DMS53 (cell line): Measurements from ENCODE around the gene POU2AF3.
"Not testable (repeated sequence)": the region's sequence is repeated elsewhere in the genome, so short reads cannot be mapped to it uniquely, and the experiment has no call there.

Source experiments
- DNase-seq: peaks from one replicate; lab custom pipeline; 2025; lab: John Stamatoyannopoulos, UW

POU2AF3 gene

GRCh38 chr11:111298413-111299100 lies at the start of gene POU2AF3:
Gene POU2AF3, plus strand, starts transcription at chr11:111298546. Its CDS starts 36 bp downstream, at chr11:111298582.
- no peak for DNase-seq

- no peak for DNase-seq
Measured at GRCh38 chr11:111250936-111251335, 47.4 kb upstream of the POU2AF3 start.

GRCh38 chr11:111253131-111253530 lies 45.2 kb upstream of the POU2AF3 start:
- DNase-seq, result no peak

- no peak for DNase-seq
Measured at GRCh38 chr11:111253630-111254029, 44.7 kb upstream of the POU2AF3 start.

GRCh38 chr11:111258046-111258445 lies 40.3 kb upstream of the POU2AF3 start:
- DNase-seq, result no peak

GRCh38 chr11:111259896-111260295 lies 38.5 kb upstream of the POU2AF3 start:
- DNase-seq, result no peak

- DNase-seq, result no peak
Measured at GRCh38 chr11:111260811-111261210, 37.5 kb upstream of the POU2AF3 start.

GRCh38 chr11:111264646-111265045 lies 33.7 kb upstream of the POU2AF3 start:
- DNase-seq, result no peak

GRCh38 chr11:111265421-111265820 lies 32.9 kb upstream of the POU2AF3 start:
- DNase-seq, result no peak

- not testable (repeated sequence) for DNase-seq
Measured at GRCh38 chr11:111268303-111268702, 30.0 kb upstream of the POU2AF3 start.

GRCh38 chr11:111269146-111269868 lies 29.0 kb upstream of the POU2AF3 start:
- no peak for DNase-seq

- no peak for DNase-seq
Measured at GRCh38 chr11:111272420-111272819, 25.9 kb upstream of the POU2AF3 start.

- DNase-seq, result no peak
Measured at GRCh38 chr11:111282562-111283075, 15.7 kb upstream of the POU2AF3 start.

- peak; percentile 92 for DNase-seq
Measured at GRCh38 chr11:111283945-111284481, 14.3 kb upstream of the POU2AF3 start.

- peak; percentile 86 for DNase-seq
Measured at GRCh38 chr11:111285189-111286091, 12.9 kb upstream of the POU2AF3 start.

- no peak for DNase-seq
Measured at GRCh38 chr11:111291764-111292163, 6.6 kb upstream of the POU2AF3 start.

GRCh38 chr11:111292408-111292807 lies 5.9 kb upstream of the POU2AF3 start:
- DNase-seq, result not testable (repeated sequence)

GRCh38 chr11:111296196-111296595 lies 2.1 kb upstream of the POU2AF3 start:
- DNase-seq, result no peak

- DNase-seq, result no peak
Measured at GRCh38 chr11:111297696-111298095, 650 bp upstream of the POU2AF3 start.

GRCh38 chr11:111299101-111300026 lies 1.0 kb downstream of the POU2AF3 start:
- no peak for DNase-seq

GRCh38 chr11:111300569-111300968 lies 2.2 kb downstream of the POU2AF3 start:
- DNase-seq, result no peak
